K562 (cell line): ENCODE results near the gene PLEKHF1. TPM values are rescaled to one million over a fixed set of nuclear protein-coding genes. Genes with fewer than 3 reads are reported as not detected.

Source experiments
- ATAC-seq: fragments of 200-7000 bp; cut with Tn5 transposase; 3 replicates; pipeline ENCODE4 v1.9.1; 2020; ENCODE audit warnings: moderate library complexity
- BruUV-seq: library from RNA; stranded (reverse); fragments of 400-500 nt; replicated peaks from 2 replicates; lab custom pipeline; 2021; lab: Mats Ljungman, UMichigan
- CTCF ChIA-PET: fragments of 300-600 bp; formaldehyde crosslinking; extraction: SDS; loops from one replicate; lab custom pipeline; 2021; ENCODE audit warnings: low intra/inter-chr PET ratio; lab: Yijun Ruan, JAX
- POLR2A ChIA-PET: fragments of 300-600, 350-650 bp; sonication (Branson Sonifier 250); formaldehyde crosslinking; extraction: SDS; loops from one replicate; lab custom pipeline; 2021; ENCODE audit warnings: antibody characterized with exemption, inconsistent platforms; lab: Yijun Ruan, JAX
- DNase-seq, 4 experiments: peaks; one replicate each; pipeline versions ENCODE4 v3.0.0 to v3.0.0-alpha.2; 2011 to 2018; ENCODE audit warnings: low spot score in 3 of 4, mixed read lengths in 3 of 4; ENCODE audit errors: extremely low read depth in 1 of 4
- FAIRE-seq: peaks from 2 replicates; lab custom pipeline; 2011; peaks lifted over from hg19 to GRCh38; lab: Jason Lieb, UNC
- H2AFZ ChIP-seq: 2 replicates; pipeline ENCODE4 v1.6.0; 2011; ENCODE audit warnings: low read depth, low read length, control low read depth, inconsistent platforms
- H3K27ac ChIP-seq: fragments of 200-600 bp; 3 replicates; pipeline ENCODE4 v1.8.0; 2011; ENCODE audit warnings: low read depth, mild to moderate bottlenecking, control low read depth, inconsistent platforms, low read length, moderate library complexity, mixed read lengths; ENCODE audit errors: extremely low read depth
- H3K27me3 ChIP-seq, 2 experiments: fragments of 300-600 bp in 1 of 2; 2 replicates in 1 of 2; 3 replicates in 1 of 2; pipeline versions ENCODE4 v1.6.0 to v1.8.0; 2011; ENCODE audit warnings: inconsistent platforms in 2 of 2, low read length in 2 of 2, mild to moderate bottlenecking in 1 of 2, mixed read lengths in 1 of 2, moderate library complexity in 1 of 2; ENCODE audit not compliant: control insufficient read depth in 2 of 2, insufficient read depth in 2 of 2
- H3K36me3 ChIP-seq: fragments of 300-600 bp; 3 replicates; pipeline ENCODE4 v1.8.0; 2011; ENCODE audit warnings: mild to moderate bottlenecking, low read length, inconsistent platforms; ENCODE audit not compliant: control insufficient read depth, insufficient read depth
- H3K4me1 ChIP-seq, 2 experiments: fragments of 200-600 bp in 1 of 2; replicated peaks in 1 of 2; 2 replicates in 1 of 2; 3 replicates in 1 of 2; pipeline versions ENCODE4 v1.5.1 to v1.8.0; 2011; ENCODE audit warnings: inconsistent platforms in 2 of 2, low read length in 2 of 2, mild to moderate bottlenecking in 1 of 2, mixed read lengths in 1 of 2, moderate library complexity in 1 of 2; ENCODE audit not compliant: control insufficient read depth in 2 of 2, insufficient read depth in 2 of 2
- H3K4me2 ChIP-seq: 2 replicates; pipeline ENCODE4 v1.6.1; 2011; ENCODE audit warnings: low read length, control low read depth, inconsistent platforms, mixed read lengths; ENCODE audit not compliant: insufficient read depth
- H3K4me3 ChIP-seq: fragments of 200-600 bp; sonication (generic), shearing (Covaris generic); 2 replicates; pipeline ENCODE4 v1.5.1; 2016; ENCODE audit warnings: control low read depth, inconsistent platforms
- H3K79me2 ChIP-seq: fragments of 200-600 bp; 3 replicates; pipeline ENCODE4 v1.8.0; 2011; ENCODE audit warnings: low read length, inconsistent platforms; ENCODE audit not compliant: control insufficient read depth, insufficient read depth
- H3K9ac ChIP-seq, 2 experiments: 2 replicates each; pipeline versions ENCODE4 v1.6.0 to v1.6.1; 2011; ENCODE audit warnings: low read depth in 2 of 2, low read length in 2 of 2, control low read depth in 1 of 2, inconsistent platforms in 1 of 2, mild to moderate bottlenecking in 1 of 2, mixed read lengths in 1 of 2; ENCODE audit not compliant: insufficient read depth in 1 of 2
- H3K9me1 ChIP-seq: one replicate; pipeline ENCODE4 v1.6.0; 2011; ENCODE audit warnings: inconsistent platforms, mild to moderate bottlenecking, low read length, moderate library complexity; ENCODE audit not compliant: control insufficient read depth, insufficient read depth
- H3K9me3 ChIP-seq: replicated peaks from 2 replicates; pipeline ENCODE4 v1.5.1; 2011; ENCODE audit warnings: low read depth, low read length, inconsistent platforms; ENCODE audit not compliant: control insufficient read depth, insufficient read depth
- H4K20me1 ChIP-seq: replicated peaks from 2 replicates; pipeline ENCODE4 v1.6.1; 2011; ENCODE audit warnings: low read length, inconsistent platforms, mixed read lengths; ENCODE audit not compliant: control insufficient read depth, insufficient read depth
- ARHGAP35 ChIP-seq: fragments of 450-650 bp; IDR thresholded peaks from 2 replicates; pipeline ENCODE4 v1.6.1; 2018; ENCODE audit not compliant: partially characterized antibody
- HDAC1 ChIP-seq, 2 experiments: fragments of 450-650 bp; IDR thresholded peaks; 2 replicates each; pipeline ENCODE4 v1.6.1; 2016 to 2017; ENCODE audit warnings: inconsistent platforms in 1 of 2, mild to moderate bottlenecking in 1 of 2, moderate library complexity in 1 of 2
- MED1 ChIP-seq: sonication (generic); formaldehyde crosslinking; IDR thresholded peaks from 2 replicates; pipeline ENCODE4 v1.8.1; 2023; ENCODE audit warnings: missing genetic modification reagents, borderline replicate concordance
- NRF1 ChIP-seq, 2 experiments: fragments of 450-650 bp; IDR thresholded peaks in 1 of 2; conservative IDR thresholded peaks in 1 of 2; 2 replicates each; pipeline ENCODE4 v1.6.1; 2014; ENCODE audit warnings: mild to moderate bottlenecking in 2 of 2
- PCBP1 ChIP-seq: fragments of 200-400 bp; formaldehyde crosslinking; IDR thresholded peaks from 2 replicates; pipeline ENCODE4 v1.6.1; 2018; ENCODE audit warnings: mild to moderate bottlenecking, low read depth, low read length; ENCODE audit not compliant: poor library complexity, severe bottlenecking
- PML ChIP-seq: IDR thresholded peaks from 2 replicates; pipeline ENCODE4 v1.6.1; 2012; ENCODE audit warnings: low read length, inconsistent platforms
- SNIP1 ChIP-seq: fragments of 450-650 bp; IDR thresholded peaks from 2 replicates; pipeline ENCODE4 v1.7.1; 2017; ENCODE audit warnings: low read depth, mild to moderate bottlenecking
- SRF ChIP-seq, 2 experiments: fragments of 250-450, 450-650 bp in 1 of 2; sonication (Bioruptor Pico) in 1 of 2; sonication (generic) in 1 of 2; formaldehyde crosslinking; IDR thresholded peaks; 2 replicates each; pipeline versions ENCODE4 v1.5.0 to v1.5.1; 2020 to 2022; ENCODE audit warnings: mild to moderate bottlenecking in 1 of 2, missing genetic modification reagents in 1 of 2
- THRB ChIP-seq: fragments of 450-650 bp; formaldehyde crosslinking; conservative IDR thresholded peaks from 2 replicates; pipeline ENCODE4 v1.4.0; 2022; ENCODE audit warnings: mild to moderate bottlenecking, missing genetic modification characterization
- ZNF408 ChIP-seq: fragments of 250-450 bp; sonication (Bioruptor Pico); IDR thresholded peaks from 2 replicates; pipeline ENCODE4 v1.4.0; 2020; ENCODE audit warnings: low read depth, mild to moderate bottlenecking, moderate library complexity
- ZNF507 ChIP-seq: conservative IDR thresholded peaks from 2 replicates; pipeline ENCODE4 v1.6.1; 2017; ENCODE audit warnings: missing genetic modification characterization, missing compliant biosample characterization
- WGBS: fragments of 100-300 bp; shearing (Covaris generic); methylation state at CpG from one replicate; pipeline ENCODE4 v1.1.6; 2016; ENCODE audit warnings: low coverage, mixed read lengths; ENCODE audit not compliant: insufficient coverage; ENCODE audit errors: missing lambda C conversion rate; 5-methylcytosine and 5-hydroxymethylcytosine counted together
- in situ Hi-C: fragments of 300-500 bp; cut with MboI; formaldehyde crosslinking; loops from 4 replicates; pipeline ENCODE4 v1.15.0; 2018; ENCODE audit warnings: inconsistent platforms, mixed read lengths
- intact Hi-C: fragments of 100-400 bp; cut with micrococcal nuclease; formaldehyde crosslinking; loops from 2 replicates; pipeline ENCODE4 v1.14.2; 2022
- polyA plus RNA-seq, 8 experiments: library from polyadenylated mRNA; depleted of rRNA in 4 of 8; stranded (reverse) in 5 of 8; unstranded in 3 of 8; fragments of >200 nt; fragmentation: Nextera tagmentation in 2 of 8; fragmentation: Illumina TruSeq in 1 of 8; extraction: Ambion mirVana in 2 of 8; extraction: Trizol in 1 of 8; gene quantifications; 2 replicates each; pipeline versions ENCODE4 v1.2.1 to v1.2.3, GENCODE V29; 2011 to 2014; ENCODE audit warnings: inconsistent platforms in 1 of 8, missing spikeins in 1 of 8
- total RNA-seq, 7 experiments: library from RNA; depleted of rRNA in 6 of 7; stranded (reverse); fragments of >200 nt in 6 of 7; fragmentation: Illumina TruSeq in 2 of 7; extraction: Trizol in 2 of 7; gene quantifications; 2 replicates each; pipeline versions ENCODE4 v1.2.1 to v1.2.3, GENCODE V29; 2011 to 2021; ENCODE audit warnings: low replicate concordance in 1 of 7
- TF ChIP-seq, protein P1 (sequence below): sonication (generic); formaldehyde crosslinking; IDR thresholded peaks from 2 replicates; pipeline ENCODE4 v1.8.1; 2023; ENCODE audit warnings: mild to moderate bottlenecking, missing genetic modification reagents

Gene PLEKHF1
- total and polyA plus RNA-seq, 9 of the 15 experiments (the other 6 are each of a cell fraction or from before 2014, with no cell fraction given) = 0.07 to 13.4 (median 3.9) TPM; not detected in 1

DNA sequence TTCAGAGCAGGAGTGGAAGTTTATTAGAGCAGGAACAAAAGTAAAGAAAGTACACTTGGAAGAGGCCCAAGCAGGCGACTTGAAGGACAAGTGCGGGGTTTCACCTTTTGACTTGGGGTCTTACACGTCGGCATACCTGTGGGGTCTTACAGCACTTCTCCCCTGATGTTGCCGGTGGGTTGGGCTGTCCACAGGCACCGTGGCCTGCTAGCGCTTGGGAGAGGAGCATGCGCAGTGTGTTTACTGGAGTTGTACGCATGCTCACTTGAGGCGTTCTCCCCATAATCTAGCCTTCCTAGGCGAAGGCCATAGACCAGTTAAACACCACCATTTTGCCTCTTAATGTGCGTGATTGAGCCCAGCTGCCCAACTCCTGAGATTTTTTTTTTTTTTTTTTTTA lies 25.0 kb upstream of the PLEKHF1 start:
- POLR2A ChIA-PET = interaction anchor here (1.0 kb wide), 1 partner anchor 22 kb away, joined by 3 read pairs; no protein-coding TSS in a partner anchor
- Histone ChIP-seq H3K27me3 (no peaks in the 10 kb centered on the region), H3K79me2 (no peaks in the 10 kb centered on the region), H3K4me3 (no peak overlapping the region), H3K9ac (no peak overlapping the region), H3K9me3 (no peaks in the 10 kb centered on the region), H4K20me1 (no peaks in the 10 kb centered on the region), H3K36me3 (no peaks in the 10 kb centered on the region), H3K4me1 (peaks cover 0 to 3% of the 10 kb centered on the region in 2 experiments; a peak in 1 of 5 replicates), H3K9me1 (no peaks in the 10 kb centered on the region), H3K27ac (no peak overlapping the region), H3K4me2 (no peak overlapping the region), H2AFZ (peak overlapping the region; percentile 30; the same call in 1 of the 2 replicates)
- no peak for FAIRE-seq
- TF ChIP-seq ARHGAP35 (no peak), NRF1 (conservative IDR thresholded peaks at IDR 0.05 in 1 of 2, IDR thresholded peaks at IDR 0.05 in 1 of 2) (0 out of 4 replicates have a peak, but pooled peaks of 1 of the 2 experiments have one; percentile 11)
- no TSS peak for BruUV-seq
- 62% methylated on average over 12 of the region's 12 CpGs for WGBS
- DNase-seq = no peak
- intact Hi-C loops (no loop called here), in situ Hi-C loops (no loop called here)
- no peak for ATAC-seq
- CTCF ChIA-PET = no interaction called here

GRCh38 chr19:29641597-29641996 lies 23.7 kb upstream of the PLEKHF1 start:
- intact Hi-C loops (no loop called here), in situ Hi-C loops (no loop called here)
- 22% methylated on average over 1 of the region's 2 CpGs for WGBS
- Histone ChIP-seq H3K9me3 (no peaks in the 10 kb centered on the region), H3K27ac (no peak overlapping the region), H4K20me1 (no peaks in the 10 kb centered on the region), H3K4me3 (no peak overlapping the region), H2AFZ (no peak overlapping the region), H3K9ac (no peak overlapping the region), H3K4me1 (peaks cover 0 to 14% of the 10 kb centered on the region in 2 experiments; a peak in 4 of 5 replicates), H3K79me2 (no peaks in the 10 kb centered on the region), H3K36me3 (no peaks in the 10 kb centered on the region), H3K9me1 (no peaks in the 10 kb centered on the region), H3K4me2 (no peak overlapping the region), H3K27me3 (no peaks in the 10 kb centered on the region)
- ChIA-PET POLR2A (interaction anchor here (1.8 kb wide), 1 partner anchor 13 kb away, joined by 7 read pairs; no protein-coding TSS in a partner anchor), CTCF (no interaction called here)
- no peak for DNase-seq
- FAIRE-seq = no peak
- BruUV-seq = no TSS peak
- no peak for ATAC-seq
- TF ChIP-seq THRB (0 out of 2 replicates have a peak, but pooled peaks have one; percentile 34), HDAC1 (IDR thresholded peaks at IDR 0.05) (0 out of 4 replicates have a peak, but pooled peaks of 1 of the 2 experiments have one; percentile 32), MED1 (CRISPR knock-in tag) (no peak), ZNF507 (tag) (no peak), PML (no peak), SRF (CRISPR knock-in tag; IDR thresholded peaks at IDR 0.05) (no peak), SNIP1 (0 out of 2 replicates have a peak, but pooled peaks have one; percentile 15), PCBP1 (no peak), ZNF408 (no peak)
- TF ChIP-seq, protein P1, sequence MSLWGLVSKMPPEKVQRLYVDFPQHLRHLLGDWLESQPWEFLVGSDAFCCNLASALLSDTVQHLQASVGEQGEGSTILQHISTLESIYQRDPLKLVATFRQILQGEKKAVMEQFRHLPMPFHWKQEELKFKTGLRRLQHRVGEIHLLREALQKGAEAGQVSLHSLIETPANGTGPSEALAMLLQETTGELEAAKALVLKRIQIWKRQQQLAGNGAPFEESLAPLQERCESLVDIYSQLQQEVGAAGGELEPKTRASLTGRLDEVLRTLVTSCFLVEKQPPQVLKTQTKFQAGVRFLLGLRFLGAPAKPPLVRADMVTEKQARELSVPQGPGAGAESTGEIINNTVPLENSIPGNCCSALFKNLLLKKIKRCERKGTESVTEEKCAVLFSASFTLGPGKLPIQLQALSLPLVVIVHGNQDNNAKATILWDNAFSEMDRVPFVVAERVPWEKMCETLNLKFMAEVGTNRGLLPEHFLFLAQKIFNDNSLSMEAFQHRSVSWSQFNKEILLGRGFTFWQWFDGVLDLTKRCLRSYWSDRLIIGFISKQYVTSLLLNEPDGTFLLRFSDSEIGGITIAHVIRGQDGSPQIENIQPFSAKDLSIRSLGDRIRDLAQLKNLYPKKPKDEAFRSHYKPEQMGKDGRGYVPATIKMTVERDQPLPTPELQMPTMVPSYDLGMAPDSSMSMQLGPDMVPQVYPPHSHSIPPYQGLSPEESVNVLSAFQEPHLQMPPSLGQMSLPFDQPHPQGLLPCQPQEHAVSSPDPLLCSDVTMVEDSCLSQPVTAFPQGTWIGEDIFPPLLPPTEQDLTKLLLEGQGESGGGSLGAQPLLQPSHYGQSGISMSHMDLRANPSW (CRISPR knock-in tag) = no peak
